ENCODE data around the gene MFN2. TPM values are rescaled to one million over a fixed set of nuclear protein-coding genes. Genes with fewer than 3 reads are reported as not detected.
A peak's percentile ranks its signal among the peaks of the same experiment; 100 is the strongest.

The MFN2 gene
- total RNA-seq, 1 donor from 2014 or later, result 61.9 TPM

DNA sequence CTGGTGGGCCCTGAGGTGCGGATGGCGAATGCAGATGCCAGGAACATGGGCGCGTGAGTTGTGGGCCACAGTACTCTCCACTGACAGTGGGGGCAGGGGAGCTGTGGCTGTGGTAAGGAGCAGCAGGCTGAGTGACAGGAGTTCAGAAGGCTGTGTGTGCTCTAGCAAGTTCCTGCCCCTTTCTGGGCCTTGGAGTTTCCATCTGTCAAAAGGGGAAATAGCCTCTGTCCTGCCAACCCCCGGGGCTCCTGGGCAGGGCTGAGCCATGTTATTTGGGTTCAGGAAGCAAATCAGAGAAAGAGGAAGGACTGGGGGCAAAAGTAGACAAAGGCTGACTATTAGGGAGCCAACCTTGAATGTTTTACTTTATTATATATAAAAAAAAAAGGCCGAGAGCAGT, 19.5 kb upstream of the MFN2 start:
- no peak overlapping the region for H3K27ac Mint-ChIP-seq (ENCODE audit: unreplicated experiment)
- no peak overlapping the region for H3K4me3 Mint-ChIP-seq (ENCODE audit: unreplicated experiment)
- TF ChIP-seq, protein P1, sequence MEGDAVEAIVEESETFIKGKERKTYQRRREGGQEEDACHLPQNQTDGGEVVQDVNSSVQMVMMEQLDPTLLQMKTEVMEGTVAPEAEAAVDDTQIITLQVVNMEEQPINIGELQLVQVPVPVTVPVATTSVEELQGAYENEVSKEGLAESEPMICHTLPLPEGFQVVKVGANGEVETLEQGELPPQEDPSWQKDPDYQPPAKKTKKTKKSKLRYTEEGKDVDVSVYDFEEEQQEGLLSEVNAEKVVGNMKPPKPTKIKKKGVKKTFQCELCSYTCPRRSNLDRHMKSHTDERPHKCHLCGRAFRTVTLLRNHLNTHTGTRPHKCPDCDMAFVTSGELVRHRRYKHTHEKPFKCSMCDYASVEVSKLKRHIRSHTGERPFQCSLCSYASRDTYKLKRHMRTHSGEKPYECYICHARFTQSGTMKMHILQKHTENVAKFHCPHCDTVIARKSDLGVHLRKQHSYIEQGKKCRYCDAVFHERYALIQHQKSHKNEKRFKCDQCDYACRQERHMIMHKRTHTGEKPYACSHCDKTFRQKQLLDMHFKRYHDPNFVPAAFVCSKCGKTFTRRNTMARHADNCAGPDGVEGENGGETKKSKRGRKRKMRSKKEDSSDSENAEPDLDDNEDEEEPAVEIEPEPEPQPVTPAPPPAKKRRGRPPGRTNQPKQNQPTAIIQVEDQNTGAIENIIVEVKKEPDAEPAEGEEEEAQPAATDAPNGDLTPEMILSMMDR (IDR thresholded peaks at IDR 0.05; ENCODE audit: partially characterized antibody, unreplicated experiment), result no peak
- peaks cover 5% of the 10 kb centered on the region for H3K36me3 Mint-ChIP-seq (ENCODE audit: unreplicated experiment)
- no peak for DNase-seq
- H3K4me1 Mint-ChIP-seq (ENCODE audit: low read depth, unreplicated experiment), result peaks cover 11% of the 10 kb centered on the region
- H3K9me3 Mint-ChIP-seq (ENCODE audit: unreplicated experiment), result no peaks in the 10 kb centered on the region
- H3K27me3 Mint-ChIP-seq (ENCODE audit: unreplicated experiment), result no peaks in the 10 kb centered on the region

GRCh38 chr1:11961230-11961629, 19.0 kb upstream of the MFN2 start:
- no peak for DNase-seq
- Mint-ChIP-seq H3K36me3 (ENCODE audit: unreplicated experiment) (peaks cover 5% of the 10 kb centered on the region), H3K9me3 (ENCODE audit: unreplicated experiment) (no peaks in the 10 kb centered on the region), H3K27me3 (ENCODE audit: unreplicated experiment) (no peaks in the 10 kb centered on the region), H3K4me3 (ENCODE audit: unreplicated experiment) (no peak overlapping the region), H3K27ac (ENCODE audit: unreplicated experiment) (no peak overlapping the region), H3K4me1 (ENCODE audit: low read depth, unreplicated experiment) (peaks cover 11% of the 10 kb centered on the region)
- TF ChIP-seq, protein P1 (IDR thresholded peaks at IDR 0.05; ENCODE audit: partially characterized antibody, unreplicated experiment), result no peak

- TF ChIP-seq, protein P1 (IDR thresholded peaks at IDR 0.05; ENCODE audit: partially characterized antibody, unreplicated experiment), result no peak
- no peak overlapping the region for H3K4me3 Mint-ChIP-seq (ENCODE audit: unreplicated experiment)
- peaks cover 3% of the 10 kb centered on the region for H3K4me1 Mint-ChIP-seq (ENCODE audit: low read depth, unreplicated experiment)
- H3K36me3 Mint-ChIP-seq (ENCODE audit: unreplicated experiment), result no peaks in the 10 kb centered on the region
- H3K9me3 Mint-ChIP-seq (ENCODE audit: unreplicated experiment), result peaks cover 1% of the 10 kb centered on the region
- DNase-seq, result no peak
- H3K27me3 Mint-ChIP-seq (ENCODE audit: unreplicated experiment), result peaks cover 1% of the 10 kb centered on the region
- H3K27ac Mint-ChIP-seq (ENCODE audit: unreplicated experiment), result no peak overlapping the region
Observed at GRCh38 chr1:11963622-11964021, 16.6 kb upstream of the MFN2 start.

DNA sequence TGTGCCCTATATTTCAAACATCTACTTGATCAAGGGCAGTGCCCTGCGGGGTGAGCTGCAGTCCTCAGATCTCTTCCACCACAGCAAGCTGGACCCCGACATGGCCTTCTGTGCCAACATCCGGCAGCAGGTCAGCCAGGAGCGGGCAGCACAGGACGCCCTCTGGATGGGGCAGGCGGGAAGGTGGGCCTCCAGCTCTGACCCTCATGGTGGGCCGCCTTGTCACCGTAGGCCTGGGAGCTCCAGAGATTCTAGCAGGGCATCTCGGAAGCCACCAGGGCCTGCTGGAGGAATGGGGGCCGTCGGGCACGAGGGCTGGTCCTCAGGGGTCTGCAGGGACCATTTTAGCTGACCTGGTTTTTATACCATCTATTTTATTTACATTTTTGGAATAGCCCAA, 15.6 kb upstream of the MFN2 start:
- peaks cover 1% of the 10 kb centered on the region for H3K9me3 Mint-ChIP-seq (ENCODE audit: unreplicated experiment)
- H3K4me3 Mint-ChIP-seq (ENCODE audit: unreplicated experiment), result no peak overlapping the region
- peaks cover 3% of the 10 kb centered on the region for H3K4me1 Mint-ChIP-seq (ENCODE audit: low read depth, unreplicated experiment)
- peaks cover 3% of the 10 kb centered on the region for H3K27me3 Mint-ChIP-seq (ENCODE audit: unreplicated experiment)
- TF ChIP-seq, protein P1 (IDR thresholded peaks at IDR 0.05; ENCODE audit: partially characterized antibody, unreplicated experiment), result no peak
- H3K27ac Mint-ChIP-seq (ENCODE audit: unreplicated experiment), result no peak overlapping the region
- no peaks in the 10 kb centered on the region for H3K36me3 Mint-ChIP-seq (ENCODE audit: unreplicated experiment)
- DNase-seq, result no peak

GRCh38 chr1:11967028-11967547, 13.2 kb upstream of the MFN2 start:
- Mint-ChIP-seq H3K36me3 (ENCODE audit: unreplicated experiment) (no peaks in the 10 kb centered on the region), H3K27ac (ENCODE audit: unreplicated experiment) (peak overlapping the region; percentile 17)
- DNase-seq, result no peak

More at GRCh38 chr1:11967028-11967547, 13.2 kb upstream of the MFN2 start:
- Mint-ChIP-seq H3K4me1 (ENCODE audit: low read depth, unreplicated experiment) (peaks cover 3% of the 10 kb centered on the region), H3K9me3 (ENCODE audit: unreplicated experiment) (peaks cover 1% of the 10 kb centered on the region), H3K4me3 (ENCODE audit: unreplicated experiment) (no peak overlapping the region), H3K27me3 (ENCODE audit: unreplicated experiment) (peaks cover 3% of the 10 kb centered on the region)
- TF ChIP-seq, protein P1 (IDR thresholded peaks at IDR 0.05; ENCODE audit: partially characterized antibody, unreplicated experiment), result no peak
